Trophoblast cell (in vitro differentiated cells and primary cell): ENCODE results near the gene VAMP4.

Experiments
- DNase-seq, 2 donors: peaks; one replicate each; pipeline ENCODE4 v3.0.0-alpha.2; 2016
- H2AFZ ChIP-seq: 2 replicates; pipeline ENCODE4 v1.6.1; 2013; ENCODE audit warnings: low read length, moderate library complexity, mild to moderate bottlenecking; ENCODE audit not compliant: insufficient read depth, poor library complexity
- H2AK5ac ChIP-seq: 2 replicates; pipeline ENCODE4 v1.6.1; 2013; ENCODE audit warnings: mild to moderate bottlenecking, low read length
- H2BK120ac ChIP-seq: 2 replicates; pipeline ENCODE4 v1.6.1; 2013; ENCODE audit warnings: low read length, mild to moderate bottlenecking, moderate library complexity; ENCODE audit not compliant: insufficient read depth, poor library complexity
- H2BK12ac ChIP-seq: 2 replicates; pipeline ENCODE4 v1.6.1; 2013; ENCODE audit warnings: mild to moderate bottlenecking, low read length, moderate library complexity
- H2BK5ac ChIP-seq: 2 replicates; pipeline ENCODE4 v1.6.1; 2013; ENCODE audit warnings: low read length, low read depth, moderate library complexity, mild to moderate bottlenecking; ENCODE audit not compliant: poor library complexity
- H3K14ac ChIP-seq: 2 replicates; pipeline ENCODE4 v1.6.1; 2013; ENCODE audit warnings: mild to moderate bottlenecking, low read length
- H3K18ac ChIP-seq: 2 replicates; pipeline ENCODE4 v1.6.1; 2013; ENCODE audit warnings: mild to moderate bottlenecking, low read length
- H3K23ac ChIP-seq: 2 replicates; pipeline ENCODE4 v1.6.1; 2013; ENCODE audit warnings: low read length
- H3K27ac ChIP-seq: 2 replicates; pipeline ENCODE4 v1.5.1; 2013; ENCODE audit warnings: low read depth, mild to moderate bottlenecking, inconsistent platforms, low read length, moderate library complexity
- H3K27me3 ChIP-seq: 2 replicates; pipeline ENCODE4 v1.6.1; 2013; ENCODE audit warnings: inconsistent platforms, mild to moderate bottlenecking, low read length, moderate library complexity; ENCODE audit not compliant: insufficient read depth
- H3K36me3 ChIP-seq, 2 experiments: 1 replicate in 1 of 2; 2 replicates in 1 of 2; pipeline ENCODE4 v1.6.1; 2013; ENCODE audit warnings: low read length in 2 of 2, mild to moderate bottlenecking in 2 of 2, moderate library complexity in 1 of 2; ENCODE audit not compliant: insufficient read depth in 2 of 2, control insufficient read depth in 1 of 2
- H3K4ac ChIP-seq: 2 replicates; pipeline ENCODE4 v1.6.1; 2013; ENCODE audit warnings: low read depth, mild to moderate bottlenecking, low read length, moderate library complexity
- H3K4me1 ChIP-seq, 2 experiments: 1 replicate in 1 of 2; 2 replicates in 1 of 2; pipeline ENCODE4 v1.6.1; 2013; ENCODE audit warnings: low read length in 2 of 2, mild to moderate bottlenecking in 2 of 2, moderate library complexity in 1 of 2; ENCODE audit not compliant: insufficient read depth in 2 of 2, control insufficient read depth in 1 of 2
- H3K4me2 ChIP-seq: 2 replicates; pipeline ENCODE4 v1.6.1; 2013; ENCODE audit warnings: inconsistent platforms, mild to moderate bottlenecking, low read length, moderate library complexity
- H3K4me3 ChIP-seq: 2 replicates; pipeline ENCODE4 v1.5.1; 2013; ENCODE audit warnings: mild to moderate bottlenecking, low read depth, low read length, inconsistent platforms
- H3K79me1 ChIP-seq: one replicate; pipeline ENCODE4 v1.6.1; 2013; ENCODE audit warnings: low read length
- H3K79me2 ChIP-seq: 2 replicates; pipeline ENCODE4 v1.6.1; 2013; ENCODE audit warnings: low read length, mild to moderate bottlenecking; ENCODE audit not compliant: control insufficient read depth, insufficient read depth, poor library complexity
- H3K9ac ChIP-seq: 2 replicates; pipeline ENCODE4 v1.6.1; 2013; ENCODE audit warnings: mild to moderate bottlenecking, low read length
- H3K9me3 ChIP-seq: 2 replicates; pipeline ENCODE4 v1.6.1; 2013; ENCODE audit warnings: low read depth, mild to moderate bottlenecking, control low read depth, inconsistent platforms, low read length; ENCODE audit not compliant: insufficient read depth
- H4K12ac ChIP-seq: 2 replicates; pipeline ENCODE4 v1.6.1; 2013; ENCODE audit warnings: low read depth, mild to moderate bottlenecking, low read length, moderate library complexity
- H4K8ac ChIP-seq: 2 replicates; pipeline ENCODE4 v1.6.1; 2013; ENCODE audit warnings: low read depth, mild to moderate bottlenecking, low read length, moderate library complexity
- H4K91ac ChIP-seq: one replicate; pipeline ENCODE4 v1.6.1; 2013; ENCODE audit warnings: low read depth, mild to moderate bottlenecking, low read length, moderate library complexity
- WGBS: extraction: QIAGEN DNeasy Blood & Tissue Kit; methylation state at CpG from one replicate; pipeline ENCODE4 v1.1.7; 2013; ENCODE audit warnings: missing lambda C conversion rate; ENCODE audit not compliant: insufficient read length, insufficient coverage; ENCODE audit errors: extremely low coverage; 5-methylcytosine and 5-hydroxymethylcytosine counted together

VAMP4 gene

GRCh38 chr1:171743081-171743870 is 1.4 kb upstream of the VAMP4 start:
- Histone ChIP-seq H4K91ac (no peak overlapping the region), H2BK12ac (no peak overlapping the region), H4K8ac (no peak overlapping the region), H3K4me2 (peak overlapping the region; percentile 74), H3K4me3 (no peak overlapping the region), H3K9ac (no peak overlapping the region), H3K4me1 (no peaks in the 10 kb centered on the region), H4K12ac (no peak overlapping the region), H3K9me3 (peaks cover 1% of the 10 kb centered on the region), H3K27ac (no peak overlapping the region), H2BK5ac (no peak overlapping the region), H3K36me3 (no peaks in the 10 kb centered on the region), H3K23ac (no peak overlapping the region), H3K4ac (no peak overlapping the region), H3K14ac (no peak overlapping the region), H3K79me2 (peaks cover 5% of the 10 kb centered on the region), H2AFZ (no peak overlapping the region), H3K18ac (no peak overlapping the region), H2BK120ac (no peak overlapping the region), H3K79me1 (peaks cover 12% of the 10 kb centered on the region), H2AK5ac (no peak overlapping the region), H3K27me3 (no peaks in the 10 kb centered on the region)
- peak; percentile 49 to 69 for DNase-seq
- no CpG with 5 or more reads among the region's 8 CpGs for WGBS

- Histone ChIP-seq H3K4me2 (peak overlapping the region; percentile 74), H2AFZ (peak overlapping the region; percentile 47), H3K4me1 (no peaks in the 10 kb centered on the region), H2BK12ac (no peak overlapping the region), H3K9ac (peak overlapping the region; percentile 76), H3K9me3 (peaks cover 1% of the 10 kb centered on the region), H3K79me1 (peaks cover 12% of the 10 kb centered on the region), H3K14ac (no peak overlapping the region), H4K12ac (peak overlapping the region; percentile 20), H3K18ac (no peak overlapping the region), H3K4me3 (peak overlapping the region; percentile 86), H3K79me2 (peaks cover 5% of the 10 kb centered on the region), H3K27me3 (no peaks in the 10 kb centered on the region), H3K27ac (peak overlapping the region; percentile 77), H2AK5ac (no peak overlapping the region), H2BK120ac (no peak overlapping the region), H2BK5ac (peak overlapping the region; percentile 14), H4K8ac (peak overlapping the region; percentile 73), H3K36me3 (peaks cover 2 to 3% of the 10 kb centered on the region in 2 experiments), H3K4ac (no peak overlapping the region), H4K91ac (no peak overlapping the region), H3K23ac (no peak overlapping the region)
- no CpG with 5 or more reads among the region's 14 CpGs for WGBS
- DNase-seq: peak; percentile 32 to 63
These were observed 685 bp upstream of the VAMP4 start for GRCh38 chr1:171742577-171742922.

GRCh38 chr1:171740987-171741871 is 636 bp downstream of the VAMP4 start:
- Histone ChIP-seq H3K79me2 (peaks cover 5% of the 10 kb centered on the region), H3K23ac (no peak overlapping the region), H3K4me1 (no peaks in the 10 kb centered on the region), H3K18ac (peak overlapping the region; percentile 19), H3K4me2 (peak overlapping the region; percentile 97), H3K4ac (peak overlapping the region; percentile 65), H3K14ac (peak overlapping the region; percentile 76), H4K12ac (peak overlapping the region; percentile 86), H3K36me3 (peaks cover 4 to 6% of the 10 kb centered on the region in 2 experiments), H2AFZ (peak overlapping the region; percentile 89), H3K9me3 (peaks cover 1% of the 10 kb centered on the region), H3K79me1 (peaks cover 12% of the 10 kb centered on the region), H3K4me3 (peak overlapping the region; percentile 86), H4K8ac (peak overlapping the region; percentile 95), H2BK5ac (peak overlapping the region; percentile 25), H2BK12ac (no peak overlapping the region), H3K27me3 (no peaks in the 10 kb centered on the region), H4K91ac (peak overlapping the region; percentile 77), H2AK5ac (peak overlapping the region; percentile 55), H2BK120ac (peak overlapping the region; percentile 61), H3K9ac (peak overlapping the region; percentile 78), H3K27ac (peak overlapping the region; percentile 54)
- no CpG with 5 or more reads among the region's 28 CpGs for WGBS
- peak; percentile 12 to 39 for DNase-seq

- Histone ChIP-seq H3K4me2 (no peak overlapping the region), H2BK12ac (no peak overlapping the region), H2AFZ (no peak overlapping the region), H3K18ac (no peak overlapping the region), H3K14ac (no peak overlapping the region), H2BK120ac (no peak overlapping the region), H3K36me3 (peaks cover 4 to 6% of the 10 kb centered on the region in 2 experiments), H2AK5ac (no peak overlapping the region), H4K91ac (no peak overlapping the region), H3K9ac (no peak overlapping the region), H4K8ac (no peak overlapping the region), H3K79me1 (peaks cover 12% of the 10 kb centered on the region), H3K79me2 (peaks cover 5% of the 10 kb centered on the region), H3K23ac (no peak overlapping the region), H4K12ac (no peak overlapping the region), H3K4me1 (no peaks in the 10 kb centered on the region), H3K27ac (no peak overlapping the region), H3K4me3 (no peak overlapping the region), H3K9me3 (peaks cover 1% of the 10 kb centered on the region), H3K27me3 (no peaks in the 10 kb centered on the region), H2BK5ac (no peak overlapping the region), H3K4ac (no peak overlapping the region)
- no CpG with 5 or more reads among the region's 2 CpGs for WGBS
- no peak for DNase-seq
These were observed 1.5 kb downstream of the VAMP4 start for GRCh38 chr1:171740356-171740863.
